H1 (cell line): Measurements from ENCODE around the gene OR2V1. TPM values are rescaled to one million over a fixed set of nuclear protein-coding genes. Genes with fewer than 3 reads are reported as not detected.

Source experiments
- ASH2L ChIP-seq: fragments of 200-600, 300-600 bp; sonication (generic); IDR thresholded peaks from one replicate; pipeline ENCODE4 v1.7.1; 2017; ENCODE audit warnings: low read length
- CHD1 ChIP-seq: IDR thresholded peaks from 2 replicates; pipeline ENCODE4 v1.6.1; 2012; ENCODE audit warnings: low read depth, low read length, improper control_type of control experiment
- CHD7 ChIP-seq: fragments of 300-600 bp; sonication (generic); IDR thresholded peaks from 2 replicates; pipeline ENCODE4 v1.7.1; 2012; ENCODE audit warnings: low read length, moderate library complexity, mild to moderate bottlenecking, inconsistent platforms; ENCODE audit not compliant: insufficient replicate concordance
- CTCF ChIP-seq, 3 experiments: IDR thresholded peaks; 1 replicate in 2 of 3; 2 replicates in 1 of 3; pipeline versions ENCODE4 v1.5.1 to v1.6.1; 2011; ENCODE audit warnings: low read length in 3 of 3, mild to moderate bottlenecking in 3 of 3, inconsistent platforms in 2 of 3, low read depth in 1 of 3, moderate library complexity in 1 of 3; ENCODE audit not compliant: insufficient read depth in 1 of 3; ENCODE audit errors: control extremely low read depth in 1 of 3
- RBBP5 ChIP-seq: IDR thresholded peaks from 2 replicates; pipeline ENCODE4 v1.7.1; 2012; ENCODE audit warnings: low read depth, mild to moderate bottlenecking, inconsistent platforms, low read length, moderate library complexity, borderline replicate concordance
- RXRA ChIP-seq: IDR thresholded peaks from 2 replicates; pipeline ENCODE4 v1.6.1; 2011; ENCODE audit warnings: low read depth, mild to moderate bottlenecking, low read length, moderate library complexity; ENCODE audit not compliant: insufficient read depth
- SIRT6 ChIP-seq: IDR thresholded peaks from one replicate; pipeline ENCODE4 v1.7.1; 2012; ENCODE audit warnings: low read length, inconsistent platforms
- SP2 ChIP-seq: IDR thresholded peaks from 2 replicates; pipeline ENCODE4 v1.6.1; 2012; ENCODE audit warnings: mild to moderate bottlenecking, low read length, inconsistent platforms
- TEAD4 ChIP-seq: IDR thresholded peaks from 2 replicates; pipeline ENCODE4 v1.6.1; 2012; ENCODE audit warnings: low read depth, low read length, inconsistent platforms, mixed read lengths
- ZNF274 ChIP-seq: IDR thresholded peaks from 2 replicates; pipeline ENCODE4 v1.7.0; 2012; ENCODE audit warnings: low read length, borderline replicate concordance; ENCODE audit errors: extremely low read depth
- polyA plus RNA-seq, 7 experiments: library from polyadenylated mRNA; depleted of rRNA in 3 of 7; stranded (reverse) in 5 of 7; unstranded in 2 of 7; fragments of >200 nt in 5 of 7; fragments of 200-250 nt in 2 of 7; gene quantifications; 1 replicate in 5 of 7; 2 replicates in 1 of 7; 4 replicates in 1 of 7; pipeline versions ENCODE4 v1.2.1 to v1.2.3, GENCODE V29; 2011 to 2013; ENCODE audit warnings: missing spikeins in 2 of 7, mixed read lengths in 2 of 7
- total RNA-seq: library from RNA; stranded (reverse); fragmentation: NEBNext Ultra II Directional; extraction: Animal tissue kit (Norgen Biotek cat#: 25700); gene quantifications from 2 replicates; pipeline ENCODE4 v1.2.1, GENCODE V29; 2021

The OR2V1 gene
- total and polyA plus RNA-seq, 2 of the 8 experiments (the other 6 are each of a cell fraction or from before 2014, with no cell fraction given): not detected

- TF ChIP-seq CHD7: no peak
- TF ChIP-seq SIRT6: no peak
- TF ChIP-seq ASH2L: no peak
- TF ChIP-seq RXRA: no peak
- no peak for TF ChIP-seq CHD1
- no peak for TF ChIP-seq ZNF274
- no peak for TF ChIP-seq TEAD4
- no peak for TF ChIP-seq RBBP5
- TF ChIP-seq SP2: no peak
- no peak for TF ChIP-seq CTCF (IDR thresholded peaks at IDR 0.05; ENCODE audit: control extremely low read depth in 1 of 3, insufficient read depth in 1 of 3, low read depth in 1 of 3, low read length in 3 of 3)
Observed at GRCh38 chr5:181129601-181130000, 1.4 kb downstream of the OR2V1 start (continued).
